Stimulated activated CD4-positive, alpha-beta T cell treated with anti-CD3 and anti-CD28 coated beads, Interleukin-12 subunit alpha, Interleukin-12 subunit beta, amount 100 ng/mL, for 4 hours (primary cell): Measurements from ENCODE around the gene SPN.
"Not testable (repeated sequence)": the region's sequence is repeated elsewhere in the genome, so short reads cannot be mapped to it uniquely, and the experiment has no call there.

Source experiments
- DNase-seq: peaks from one replicate; pipeline ENCODE4 v3.0.0-alpha.2; 2020

The SPN gene

GRCh38 chr16:29663016-29663806 lies at the start of gene SPN:
Gene SPN, plus strand, starts transcription at chr16:29663247. Its CDS starts 482 bp downstream, at chr16:29663729.
- DNase-seq: peak; percentile 19

GRCh38 chr16:29613307-29614057 lies 49.6 kb upstream of the SPN start:
- DNase-seq: peak; percentile 94

GRCh38 chr16:29614691-29615314 lies 48.2 kb upstream of the SPN start:
- not testable (repeated sequence) for DNase-seq

- not testable (repeated sequence) for DNase-seq
Measured at GRCh38 chr16:29616127-29616526, 46.9 kb upstream of the SPN start.

GRCh38 chr16:29620591-29620990 lies 42.5 kb upstream of the SPN start:
- peak; percentile 31 for DNase-seq

- not testable (repeated sequence) for DNase-seq
Measured at GRCh38 chr16:29622738-29623137, 40.3 kb upstream of the SPN start.

GRCh38 chr16:29623253-29623652 lies 39.8 kb upstream of the SPN start:
- not testable (repeated sequence) for DNase-seq

GRCh38 chr16:29625114-29625513 lies 37.9 kb upstream of the SPN start:
- not testable (repeated sequence) for DNase-seq

GRCh38 chr16:29626778-29627331 lies 36.2 kb upstream of the SPN start:
- peak; percentile 40 for DNase-seq

GRCh38 chr16:29627661-29628075 lies 35.4 kb upstream of the SPN start:
- DNase-seq: not testable (repeated sequence)

- DNase-seq: not testable (repeated sequence)
Measured at GRCh38 chr16:29628707-29629106, 34.3 kb upstream of the SPN start.

- DNase-seq: not testable (repeated sequence)
Measured at GRCh38 chr16:29629318-29629717, 33.7 kb upstream of the SPN start.

- DNase-seq: not testable (repeated sequence)
Measured at GRCh38 chr16:29631658-29632057, 31.4 kb upstream of the SPN start.

- not testable (repeated sequence) for DNase-seq
Measured at GRCh38 chr16:29635902-29636301, 27.1 kb upstream of the SPN start.

GRCh38 chr16:29636368-29636767 lies 26.7 kb upstream of the SPN start:
- not testable (repeated sequence) for DNase-seq

- not testable (repeated sequence) for DNase-seq
Measured at GRCh38 chr16:29638751-29639150, 24.3 kb upstream of the SPN start.

- no peak for DNase-seq
Measured at GRCh38 chr16:29641561-29641960, 21.5 kb upstream of the SPN start.

GRCh38 chr16:29643596-29643995 lies 19.5 kb upstream of the SPN start:
- DNase-seq: no peak

GRCh38 chr16:29644338-29644857 lies 18.6 kb upstream of the SPN start:
- no peak for DNase-seq

GRCh38 chr16:29644973-29645693 lies 17.9 kb upstream of the SPN start:
- DNase-seq: no peak

- DNase-seq: no peak
Measured at GRCh38 chr16:29645694-29646187, 17.3 kb upstream of the SPN start.

GRCh38 chr16:29646947-29647346 lies 16.1 kb upstream of the SPN start:
- no peak for DNase-seq
